GM18526 (cell line): Measurements from ENCODE around the gene BTN2A1.

ENCODE experiments used
- POLR2A ChIP-seq: IDR thresholded peaks from 3 replicates; pipeline ENCODE4 v1.6.1; 2011; ENCODE audit not compliant: insufficient read length; ENCODE audit errors: extremely low read depth

Gene BTN2A1

DNA sequence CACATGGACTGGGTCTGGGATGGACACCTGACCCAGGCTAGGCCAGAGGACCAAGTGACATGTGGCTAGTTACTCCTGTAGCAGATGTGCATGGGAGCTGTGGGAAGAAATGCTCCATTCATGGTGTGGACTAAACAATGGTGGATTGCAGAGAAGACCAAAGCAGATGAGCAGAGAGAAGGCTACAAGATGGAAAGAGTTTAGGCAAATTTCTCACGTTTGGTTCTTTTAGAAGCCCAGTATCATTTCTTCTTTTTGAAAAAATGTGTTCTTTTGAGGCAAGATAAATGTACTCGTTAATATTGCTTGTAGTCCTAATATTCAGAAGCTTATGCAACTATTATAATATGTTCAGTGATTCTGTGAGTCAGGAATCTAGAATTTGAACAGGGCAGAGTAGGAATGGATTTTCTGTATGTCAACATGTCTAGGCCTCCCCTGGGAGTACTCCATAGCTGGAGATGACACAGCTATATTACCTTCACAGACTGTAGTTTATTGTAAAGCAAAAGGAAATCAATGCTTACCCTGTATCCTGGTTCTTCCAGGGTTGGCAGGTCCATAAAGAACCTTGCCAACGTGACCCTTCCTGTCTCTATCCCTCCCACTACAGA is 2.3 kb upstream of the BTN2A1 start:
- no peak for TF ChIP-seq POLR2A

DNA sequence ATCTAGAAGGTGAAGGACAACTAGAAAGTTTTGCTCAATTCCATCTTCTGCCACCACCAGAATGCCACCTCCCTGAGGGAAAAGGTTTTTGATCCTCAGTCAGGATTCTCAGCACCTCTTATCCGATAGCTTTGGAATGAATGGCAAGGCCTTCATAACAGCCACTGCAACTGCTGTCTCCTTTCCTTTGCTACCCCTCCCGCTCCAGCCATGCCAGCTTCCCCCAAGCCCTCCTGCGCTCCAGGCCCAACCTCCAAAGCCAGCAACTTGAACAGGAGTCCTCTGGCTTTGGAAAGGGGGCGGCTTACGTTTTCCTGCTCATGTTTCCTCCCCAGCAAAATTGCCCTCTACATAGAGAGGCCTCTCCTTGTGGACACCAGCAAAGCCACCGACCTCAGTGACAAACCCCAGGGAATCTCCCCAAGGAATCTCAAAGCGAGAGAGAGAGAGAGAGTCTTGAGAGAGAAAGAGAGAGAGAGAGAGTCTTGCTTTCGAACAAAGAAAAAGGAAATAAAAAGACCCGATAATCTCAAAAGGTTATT is 420 bp upstream of the BTN2A1 start:
- no peak for TF ChIP-seq POLR2A

DNA sequence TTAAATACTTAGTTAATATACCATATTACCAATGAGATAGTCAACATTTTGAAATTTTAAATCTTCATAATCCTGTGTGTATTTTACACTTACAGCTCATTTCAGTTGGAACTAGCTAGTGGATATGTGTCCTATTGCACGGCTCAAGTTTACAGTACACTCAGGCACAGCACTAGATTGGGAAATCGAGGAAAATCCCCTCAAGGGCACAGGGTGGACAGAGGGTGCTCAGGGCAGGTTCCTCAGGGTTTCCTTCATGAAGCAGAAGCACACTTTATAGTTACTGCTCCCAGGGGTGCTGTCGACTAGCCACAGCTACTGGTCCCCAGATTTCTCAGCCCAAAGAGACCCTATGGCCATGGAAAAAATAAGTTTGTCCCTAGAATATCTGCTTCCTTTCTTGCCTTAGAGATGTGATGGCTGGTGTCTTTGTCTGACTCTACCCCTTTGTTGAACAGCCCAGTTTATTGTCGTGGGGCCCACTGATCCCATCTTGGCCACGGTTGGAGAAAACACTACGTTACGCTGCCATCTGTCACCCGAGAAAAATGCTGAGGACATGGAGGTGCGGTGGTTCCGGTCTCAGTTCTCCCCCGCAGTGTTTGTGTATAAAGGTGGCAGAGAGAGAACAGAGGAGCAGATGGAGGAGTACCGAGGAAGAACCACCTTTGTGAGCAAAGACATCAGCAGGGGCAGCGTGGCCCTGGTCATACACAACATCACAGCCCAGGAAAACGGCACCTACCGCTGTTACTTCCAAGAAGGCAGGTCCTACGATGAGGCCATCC is 1.5 kb downstream of the BTN2A1 start:
- no peak for TF ChIP-seq POLR2A

DNA sequence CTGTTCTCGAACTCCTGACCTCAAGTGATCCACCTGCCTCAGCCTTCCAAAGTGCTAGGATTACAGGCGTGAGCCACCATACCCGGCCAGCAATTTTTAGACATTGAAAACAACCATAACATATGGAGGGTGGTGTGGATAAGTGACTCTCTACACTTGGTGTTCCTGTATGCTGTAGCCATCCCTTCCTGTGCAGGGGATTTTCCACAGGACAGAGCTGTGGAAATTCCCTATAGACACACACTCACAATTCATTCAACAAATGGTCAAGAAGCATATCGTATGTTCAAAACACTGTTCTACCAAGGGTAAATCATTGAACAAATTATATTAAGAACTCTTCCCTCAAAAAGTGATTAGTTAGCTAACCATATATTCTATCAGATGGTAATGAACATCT is 6.3 kb downstream of the BTN2A1 start:
- no peak for TF ChIP-seq POLR2A

GRCh38 chr6:26464416-26465131 is 6.8 kb downstream of the BTN2A1 start:
- TF ChIP-seq POLR2A, result no peak

DNA sequence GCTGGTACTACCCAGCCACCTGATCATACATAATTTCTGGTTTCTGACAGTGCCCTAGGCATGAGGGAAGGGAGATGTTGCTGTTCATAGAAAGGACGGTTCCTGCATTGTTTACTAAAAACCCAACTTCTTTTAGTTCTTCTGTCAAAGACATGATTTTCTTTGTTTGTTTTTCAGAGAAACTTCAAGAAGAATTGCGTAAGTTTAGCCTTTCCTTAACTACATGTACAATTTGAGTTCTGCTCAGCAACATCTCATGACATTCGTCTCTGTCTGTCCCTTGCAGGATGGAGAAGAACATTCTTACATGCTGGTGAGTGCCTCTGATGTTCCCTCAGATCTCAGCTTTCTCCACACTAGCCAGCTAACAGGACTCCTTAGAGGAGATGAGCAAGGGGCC is 8.0 kb downstream of the BTN2A1 start:
- no peak for TF ChIP-seq POLR2A

DNA sequence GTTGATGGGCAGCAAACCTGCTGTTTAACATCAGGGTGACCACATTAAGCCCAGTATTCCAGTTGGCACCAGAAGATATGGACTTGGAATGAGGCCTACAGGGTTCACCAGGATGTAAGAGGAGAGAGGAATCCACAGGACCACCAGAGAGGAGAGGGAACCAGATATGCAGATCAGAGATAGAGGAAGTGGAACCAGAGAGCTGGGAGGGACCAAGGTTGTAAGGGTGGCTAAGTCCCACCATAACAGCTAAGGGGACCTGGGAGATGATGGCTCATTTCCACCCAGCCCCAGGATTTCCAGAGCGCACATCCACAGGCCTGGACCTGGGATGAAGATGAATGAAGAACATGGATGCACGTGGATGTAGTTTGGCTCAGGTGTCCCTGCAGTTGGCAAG is 11.1 kb downstream of the BTN2A1 start:
- TF ChIP-seq POLR2A, result no peak

DNA sequence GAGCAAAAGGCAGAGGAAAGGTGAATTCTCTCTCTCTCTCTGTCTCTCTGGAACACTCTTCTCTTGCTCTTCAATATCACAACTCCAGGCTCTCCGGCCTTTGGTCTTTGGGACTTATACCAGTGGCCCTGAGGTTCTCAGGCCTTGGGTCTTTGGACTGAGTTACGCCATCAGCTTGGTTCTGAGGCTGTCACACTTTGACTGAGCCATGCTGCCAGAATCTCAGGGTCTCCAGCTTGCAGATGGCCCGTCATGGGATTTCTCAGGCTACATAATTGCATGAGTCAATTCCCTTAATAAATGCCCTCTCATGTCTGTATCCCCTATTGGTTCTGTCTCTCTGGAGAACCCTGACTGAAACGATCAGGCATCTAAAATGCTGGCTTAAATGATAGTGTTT is 12.9 kb downstream of the BTN2A1 start:
- TF ChIP-seq POLR2A, result no peak

DNA sequence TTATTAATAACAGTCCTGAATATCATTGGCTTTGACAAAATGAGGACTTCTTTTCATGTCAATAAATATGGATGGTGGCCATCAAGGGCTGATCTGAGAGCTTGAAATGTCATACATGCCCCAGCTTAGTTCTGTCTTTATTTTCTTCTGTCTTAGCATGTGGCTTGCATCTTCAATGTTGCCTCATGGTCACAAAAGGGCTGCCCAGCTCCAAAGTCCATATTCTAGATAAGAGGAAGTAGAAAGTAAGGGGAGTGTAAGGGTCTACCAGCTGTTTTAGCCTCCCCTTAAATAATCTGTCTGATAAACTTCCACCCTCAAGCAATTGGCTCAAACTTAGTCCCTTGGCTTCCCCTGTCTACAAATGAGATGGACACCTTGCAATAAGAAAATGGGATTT is 14.2 kb downstream of the BTN2A1 start:
- no peak for TF ChIP-seq POLR2A

- TF ChIP-seq POLR2A, result no peak
These were observed 15.0 kb downstream of the BTN2A1 start for GRCh38 chr6:26472549-26473290.

DNA sequence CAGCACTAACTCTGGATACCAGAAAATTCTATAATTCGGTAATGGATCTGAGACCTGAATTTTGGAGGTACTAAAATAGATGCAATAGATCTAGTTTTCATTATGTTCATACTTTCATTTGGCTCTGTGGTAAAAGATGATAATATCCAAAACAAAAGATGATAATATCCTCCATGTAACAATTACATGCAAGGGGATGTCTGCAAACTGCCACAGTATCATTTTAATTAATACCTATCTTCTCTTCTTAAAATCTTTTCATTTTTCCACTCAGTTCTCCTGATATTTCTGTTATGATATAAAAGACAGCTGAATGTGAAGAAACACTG is 15.6 kb downstream of the BTN2A1 start:
- TF ChIP-seq POLR2A, result no peak

GRCh38 chr6:26473758-26474438 is 16.1 kb downstream of the BTN2A1 start:
- peak; percentile 78 for TF ChIP-seq POLR2A

GRCh38 chr6:26474439-26474881 is 16.7 kb downstream of the BTN2A1 start:
- TF ChIP-seq POLR2A, result no peak

- TF ChIP-seq POLR2A, result no peak
These were observed 18.3 kb downstream of the BTN2A1 start for GRCh38 chr6:26475823-26476729.
